PFSK-1 (cell line): ENCODE results near the gene CEP89.

ENCODE experiments used
- POLR2AphosphoS5 ChIP-seq: IDR thresholded peaks from 2 replicates; pipeline ENCODE4 v1.6.1; 2012; ENCODE audit warnings: low read depth, mild to moderate bottlenecking, control low read depth, low read length, moderate library complexity
- REST ChIP-seq, 2 experiments: IDR thresholded peaks; 2 replicates each; pipeline versions ENCODE4 v1.6.1 to v1.8.0; 2011 to 2012; ENCODE audit warnings: low read depth in 2 of 2, low read length in 2 of 2, control low read depth in 1 of 2, inconsistent platforms in 1 of 2, mild to moderate bottlenecking in 1 of 2, moderate library complexity in 1 of 2; ENCODE audit not compliant: insufficient read depth in 1 of 2
- TAF1 ChIP-seq: IDR thresholded peaks from 2 replicates; pipeline ENCODE4 v1.6.1; 2012; ENCODE audit warnings: low read length, control low read depth, borderline replicate concordance; ENCODE audit not compliant: insufficient read depth

GRCh38 chr19:32977280-32977679 is 5.5 kb upstream of the CEP89 start:
- no peak for TF ChIP-seq POLR2AphosphoS5
- no peak for TF ChIP-seq REST (IDR thresholded peaks at IDR 0.05; ENCODE audit: insufficient read depth in 1 of 2, low read depth in 2 of 2, low read length in 2 of 2)
- no peak for TF ChIP-seq TAF1
